Left lung (tissue), 10 donors: ENCODE measurements around the gene C1QTNF9B. TPM values are rescaled to one million over a fixed set of nuclear protein-coding genes. Genes with fewer than 3 reads are reported as not detected.
A peak's percentile ranks its signal among the peaks of the same experiment; 100 is the strongest.

Experiments used
- ATAC-seq: fragments of 200-7000 bp; cut with Tn5 transposase; one replicate; pipeline ENCODE4 v1.9.1; 2020; ENCODE audit warnings: moderate library complexity
- DNase-seq, 4 donors: peaks; one replicate each; pipeline ENCODE4 v3.0.0-alpha.2; 2013 to 2020
- H3K27ac ChIP-seq, 2 donors: fragments of 200-600 bp; sonication (generic) in 1 of 2; one replicate each; pipeline versions ENCODE4 v1.5.0 to v1.8.0; 2020 to 2021
- H3K27me3 ChIP-seq, 2 donors: fragments of 200-600 bp; sonication (generic) in 1 of 2; one replicate each; pipeline versions ENCODE4 v1.5.0 to v1.8.0; 2020 to 2021
- H3K36me3 ChIP-seq, 2 donors: fragments of 200-600 bp; sonication (generic) in 1 of 2; one replicate each; pipeline versions ENCODE4 v1.5.0 to v1.8.0; 2020 to 2021
- H3K4me1 ChIP-seq, 2 donors: fragments of 200-600 bp; one replicate each; pipeline ENCODE4 v1.8.0; 2021
- H3K4me3 ChIP-seq, 2 donors: fragments of 200-600 bp; sonication (generic) in 1 of 2; one replicate each; pipeline versions ENCODE4 v1.5.0 to v1.8.0; 2020 to 2021; ENCODE audit warnings: mild to moderate bottlenecking in 1 of 2
- H3K9me3 ChIP-seq, 2 donors: fragments of 200-600 bp; sonication (generic) in 1 of 2; one replicate each; pipeline versions ENCODE4 v1.5.0 to v1.8.0; 2020 to 2021
- intact Hi-C, 2 donors: fragments of 100-400 bp; cut with DNase I; formaldehyde crosslinking; loops; one replicate each; pipeline versions ENCODE4 v1.11.2 to v1.14.2; 2022
- polyA plus RNA-seq, 6 donors: library from polyadenylated mRNA; unstranded; fragments of 120-200 nt; gene quantifications; one replicate each; pipeline ENCODE4 v1.2.1, GENCODE V29; 2013; ENCODE audit not compliant: insufficient read length in 6 of 6
- total RNA-seq, 2 donors: library from RNA; stranded (reverse); fragmentation: NEBNext Ultra II Directional; extraction: Animal tissue kit (Norgen Biotek cat#: 25700); gene quantifications; one replicate each; pipeline ENCODE4 v1.2.1, GENCODE V29; 2021
- TF ChIP-seq, protein P1 (sequence below), 2 donors: fragments of 200-600 bp; sonication (generic) in 1 of 2; IDR thresholded peaks; one replicate each; pipeline versions ENCODE4 v1.5.0 to v1.8.0; 2021; ENCODE audit warnings: antibody characterized with exemption in 2 of 2
- donor health status: DM: no; HTN: yes; CAD: no.
- donor health status: DM: no; HTN: no; CAD: no.

C1QTNF9B gene
- total and polyA plus RNA-seq, 8 donors, result 0.34 to 1.6 (median 1.1) TPM; not detected in 1

DNA sequence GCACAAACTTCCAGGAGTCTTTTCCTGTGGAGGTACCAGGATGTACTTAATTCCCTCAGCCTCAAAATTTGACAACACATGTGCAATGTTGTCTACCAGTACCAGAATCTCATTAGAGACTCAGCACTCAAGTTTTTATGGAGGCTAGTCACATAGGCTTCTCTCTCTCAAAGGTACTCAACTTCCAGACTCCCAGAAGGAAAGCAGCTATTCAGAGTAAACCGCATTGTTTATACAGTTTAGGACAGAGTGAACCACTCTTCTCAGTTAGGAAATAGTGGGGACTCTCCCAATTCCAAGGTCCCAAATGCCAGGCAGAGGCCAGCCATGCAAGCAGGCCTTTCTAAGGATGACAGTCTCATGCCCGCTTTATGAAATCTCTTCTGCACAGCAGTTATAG is 8.5 kb upstream of the C1QTNF9B start:
- no peaks in the 10 kb centered on the region for H3K36me3 ChIP-seq
- H3K27me3 ChIP-seq, result peaks cover 12 to 43% of the 10 kb centered on the region in 2 donors
- ATAC-seq (no peak), DNase-seq (no peak)
- H3K9me3 ChIP-seq, result no peaks in the 10 kb centered on the region
- TF ChIP-seq, protein P1, sequence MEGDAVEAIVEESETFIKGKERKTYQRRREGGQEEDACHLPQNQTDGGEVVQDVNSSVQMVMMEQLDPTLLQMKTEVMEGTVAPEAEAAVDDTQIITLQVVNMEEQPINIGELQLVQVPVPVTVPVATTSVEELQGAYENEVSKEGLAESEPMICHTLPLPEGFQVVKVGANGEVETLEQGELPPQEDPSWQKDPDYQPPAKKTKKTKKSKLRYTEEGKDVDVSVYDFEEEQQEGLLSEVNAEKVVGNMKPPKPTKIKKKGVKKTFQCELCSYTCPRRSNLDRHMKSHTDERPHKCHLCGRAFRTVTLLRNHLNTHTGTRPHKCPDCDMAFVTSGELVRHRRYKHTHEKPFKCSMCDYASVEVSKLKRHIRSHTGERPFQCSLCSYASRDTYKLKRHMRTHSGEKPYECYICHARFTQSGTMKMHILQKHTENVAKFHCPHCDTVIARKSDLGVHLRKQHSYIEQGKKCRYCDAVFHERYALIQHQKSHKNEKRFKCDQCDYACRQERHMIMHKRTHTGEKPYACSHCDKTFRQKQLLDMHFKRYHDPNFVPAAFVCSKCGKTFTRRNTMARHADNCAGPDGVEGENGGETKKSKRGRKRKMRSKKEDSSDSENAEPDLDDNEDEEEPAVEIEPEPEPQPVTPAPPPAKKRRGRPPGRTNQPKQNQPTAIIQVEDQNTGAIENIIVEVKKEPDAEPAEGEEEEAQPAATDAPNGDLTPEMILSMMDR (IDR thresholded peaks at IDR 0.05), result no peak
- peaks cover 6 to 8% of the 10 kb centered on the region in 2 donors for H3K4me1 ChIP-seq
- no peak overlapping the region for H3K4me3 ChIP-seq
- H3K27ac ChIP-seq, result no peak overlapping the region
- intact Hi-C loops, result no loop called here

DNA sequence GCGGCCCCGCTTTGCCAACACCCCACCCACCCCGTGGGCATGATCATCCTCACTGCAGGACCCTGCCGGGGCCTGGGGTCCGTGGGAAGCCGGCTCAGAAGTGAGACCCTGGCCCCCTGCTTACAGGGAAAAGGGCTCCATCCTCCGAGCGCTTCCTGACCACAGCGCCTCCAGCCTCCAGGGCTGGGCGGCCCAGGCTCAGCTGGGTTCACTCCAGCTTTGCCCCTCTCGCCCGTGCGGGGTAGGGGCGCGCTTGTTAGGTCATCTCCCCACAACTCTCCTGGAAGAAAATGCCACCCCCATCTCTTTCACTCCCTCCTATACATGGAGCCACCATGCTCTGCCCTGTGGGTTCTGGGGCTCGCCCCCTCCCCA is 6.6 kb upstream of the C1QTNF9B start:
- H3K36me3 ChIP-seq, result no peaks in the 10 kb centered on the region
- H3K4me1 ChIP-seq, result peaks cover 6 to 8% of the 10 kb centered on the region in 2 donors
- H3K4me3 ChIP-seq, result no peak overlapping the region
- H3K27ac ChIP-seq, result no peak overlapping the region
- TF ChIP-seq, protein P1 (IDR thresholded peaks at IDR 0.05), result no peak
- H3K9me3 ChIP-seq, result no peaks in the 10 kb centered on the region
- peaks cover 12 to 44% of the 10 kb centered on the region in 2 donors for H3K27me3 ChIP-seq
- peak; percentile 8 for ATAC-seq
- DNase-seq, result no peak
- intact Hi-C loops, result no loop called here

GRCh38 chr13:23902975-23903905 is 5.9 kb upstream of the C1QTNF9B start:
- ATAC-seq, result peak; percentile 34
- peak overlapping the region in 1 of 2 donors; percentile 5 for H3K4me3 ChIP-seq
- no peak overlapping the region for H3K27ac ChIP-seq

GRCh38 chr13:23901365-23901764 is 4.1 kb upstream of the C1QTNF9B start:
- TF ChIP-seq, protein P1 (IDR thresholded peaks at IDR 0.05), result no peak
- Histone ChIP-seq H3K9me3 (no peaks in the 10 kb centered on the region), H3K27ac (no peak overlapping the region), H3K27me3 (peaks cover 12 to 44% of the 10 kb centered on the region in 2 donors), H3K36me3 (no peaks in the 10 kb centered on the region), H3K4me3 (no peak overlapping the region), H3K4me1 (peaks cover 6 to 8% of the 10 kb centered on the region in 2 donors)
- intact Hi-C loops, result no loop called here
- ATAC-seq (no peak), DNase-seq (no peak)

More at GRCh38 chr13:23902975-23903905, 5.9 kb upstream of the C1QTNF9B start:
- peak in 1 of 4 donors; percentile 82 for DNase-seq
- no peaks in the 10 kb centered on the region for H3K9me3 ChIP-seq
- TF ChIP-seq, protein P1 (IDR thresholded peaks at IDR 0.05), result no peak
- H3K27me3 ChIP-seq, result peaks cover 12 to 44% of the 10 kb centered on the region in 2 donors
- intact Hi-C loops, result no loop called here
- H3K4me1 ChIP-seq, result peaks cover 6 to 8% of the 10 kb centered on the region in 2 donors
- H3K36me3 ChIP-seq, result no peaks in the 10 kb centered on the region

DNA sequence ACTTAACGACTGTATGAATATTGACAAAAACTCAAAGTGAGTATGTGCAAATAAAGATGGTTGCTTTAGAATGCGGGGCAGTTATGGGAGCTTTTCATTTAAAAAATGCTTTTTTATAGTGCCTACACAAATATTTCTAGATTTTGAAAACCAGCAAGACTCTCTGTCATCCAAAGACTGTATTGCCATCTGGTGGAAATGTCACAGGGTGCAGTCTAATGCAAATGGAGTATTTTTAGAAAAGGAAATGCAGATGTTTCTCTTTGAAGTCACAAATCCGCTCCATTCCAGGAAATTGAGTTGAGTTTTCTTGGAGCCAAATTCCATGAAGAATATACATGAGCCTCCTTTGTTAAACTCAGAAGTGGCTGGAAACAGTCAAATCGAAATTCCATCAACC is 2.3 kb upstream of the C1QTNF9B start:
- H3K27me3 ChIP-seq, result peaks cover 12 to 39% of the 10 kb centered on the region in 2 donors
- H3K4me3 ChIP-seq, result no peak overlapping the region
- DNase-seq (peak in 2 of 4 donors; percentile 65 to 77), ATAC-seq (peak; percentile 68)
- intact Hi-C loops, result no loop called here
- no peak overlapping the region for H3K27ac ChIP-seq
- no peaks in the 10 kb centered on the region for H3K36me3 ChIP-seq
- H3K9me3 ChIP-seq, result no peaks in the 10 kb centered on the region
- H3K4me1 ChIP-seq, result peaks cover 6 to 8% of the 10 kb centered on the region in 2 donors
- TF ChIP-seq, protein P1 (IDR thresholded peaks at IDR 0.05), result peak; percentile 21 to 52
